Esophagus (tissue), 2 donors: ENCODE results near the gene ATXN7. TPM values are rescaled to one million over a fixed set of nuclear protein-coding genes. Genes with fewer than 3 reads are reported as not detected.

Source experiments
- H3K27ac ChIP-seq, 2 donors: one replicate each; pipeline ENCODE4 v1.5.1; 2013; ENCODE audit warnings: low read depth in 2 of 2, mild to moderate bottlenecking in 2 of 2, inconsistent platforms in 1 of 2, low read length in 1 of 2, moderate library complexity in 1 of 2
- H3K27me3 ChIP-seq, 2 donors: one replicate each; pipeline ENCODE4 v1.6.1; 2013; ENCODE audit warnings: low read length in 2 of 2, control low read depth in 1 of 2, mild to moderate bottlenecking in 1 of 2; ENCODE audit not compliant: insufficient read depth in 2 of 2, control insufficient read depth in 1 of 2
- H3K36me3 ChIP-seq, 2 donors: one replicate each; pipeline ENCODE4 v1.6.1; 2013; ENCODE audit warnings: low read length in 1 of 2; ENCODE audit not compliant: control insufficient read depth in 2 of 2, insufficient read depth in 2 of 2
- H3K4me1 ChIP-seq, 2 donors: one replicate each; pipeline ENCODE4 v1.6.1; 2013; ENCODE audit warnings: low read length in 1 of 2; ENCODE audit not compliant: control insufficient read depth in 2 of 2, insufficient read depth in 2 of 2
- H3K4me3 ChIP-seq, 2 donors: one replicate each; pipeline ENCODE4 v1.5.1; 2013; ENCODE audit warnings: low read length in 2 of 2, mild to moderate bottlenecking in 2 of 2, low read depth in 1 of 2, moderate library complexity in 1 of 2
- H3K9me3 ChIP-seq, 2 donors: one replicate each; pipeline ENCODE4 v1.6.1; 2013; ENCODE audit warnings: mild to moderate bottlenecking in 2 of 2, low read depth in 1 of 2, low read length in 1 of 2, moderate library complexity in 1 of 2; ENCODE audit not compliant: control insufficient read depth in 2 of 2, insufficient read depth in 1 of 2
- WGBS, 2 donors: extraction: QIAGEN DNeasy Blood & Tissue Kit; methylation state at CpG; one replicate each; pipeline ENCODE4 v1.1.7; 2013; 5-methylcytosine and 5-hydroxymethylcytosine counted together
- polyA plus RNA-seq, 2 donors: library from polyadenylated mRNA; stranded (reverse); fragments of 200-250 nt; gene quantifications; one replicate each; pipeline ENCODE4 v1.2.3, GENCODE V29; 2013
- donor health status: healthy with polysubstance abuse.
- donor health status: Bipolar disorder and iron deficiency.

Gene ATXN7
- polyA plus RNA-seq, 2 donors, result 2.6 to 5.9 TPM

DNA sequence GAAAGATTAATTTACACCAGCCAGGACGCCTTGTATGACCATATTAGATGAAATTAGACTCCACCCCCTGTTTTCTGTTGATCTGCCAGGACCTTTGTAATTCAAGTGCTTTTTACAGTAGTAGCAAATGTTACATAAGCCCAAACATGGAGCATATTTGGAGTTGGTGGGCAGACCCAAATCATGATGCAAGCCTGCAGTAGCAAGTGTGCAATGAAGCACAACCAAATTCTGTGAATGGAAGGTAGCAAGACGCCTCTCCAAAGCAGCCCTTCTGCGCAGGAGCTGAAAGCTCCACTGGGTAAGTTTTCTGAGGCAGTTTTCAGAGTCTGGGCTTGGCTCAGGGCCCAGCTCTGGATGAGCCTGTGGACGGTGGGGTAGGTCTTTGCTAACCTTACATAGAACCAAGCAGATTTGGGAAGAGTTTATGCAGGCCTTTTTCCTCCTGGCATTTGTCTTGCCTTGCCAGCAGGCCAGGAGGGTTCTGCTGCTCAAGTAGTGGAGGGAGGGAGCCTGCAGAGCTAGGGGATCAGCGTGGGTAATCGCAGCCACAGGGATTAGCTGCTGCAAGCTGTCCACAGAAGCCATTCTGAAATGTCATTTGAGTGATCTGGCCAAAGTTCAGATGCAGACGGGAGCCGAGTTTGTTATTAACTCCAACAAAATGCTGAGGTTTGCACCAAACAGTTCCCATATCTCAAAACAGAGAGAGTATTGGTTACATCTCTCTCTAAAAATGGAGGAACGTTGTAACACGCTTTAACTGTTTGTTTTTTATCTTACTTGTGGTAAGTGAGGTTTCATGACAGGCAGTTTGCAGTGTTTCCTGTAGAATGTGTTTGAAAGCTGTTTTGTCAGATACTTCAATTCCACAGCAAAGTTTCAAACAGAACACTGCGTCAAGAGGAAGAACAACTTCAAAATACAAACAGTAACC lies 104.3 kb downstream of the ATXN7 start:
- Histone ChIP-seq H3K27me3 (no peaks in the 10 kb centered on the region), H3K9me3 (no peaks in the 10 kb centered on the region), H3K4me1 (peaks cover 0 to 3% of the 10 kb centered on the region in 2 donors), H3K4me3 (peak overlapping the region; percentile 1 to 24), H3K27ac (peak overlapping the region; percentile 53 to 80), H3K36me3 (no peaks in the 10 kb centered on the region)
- WGBS, 2 donors, result 10 to 17% methylated on average over 11 of the region's 11 CpGs

DNA sequence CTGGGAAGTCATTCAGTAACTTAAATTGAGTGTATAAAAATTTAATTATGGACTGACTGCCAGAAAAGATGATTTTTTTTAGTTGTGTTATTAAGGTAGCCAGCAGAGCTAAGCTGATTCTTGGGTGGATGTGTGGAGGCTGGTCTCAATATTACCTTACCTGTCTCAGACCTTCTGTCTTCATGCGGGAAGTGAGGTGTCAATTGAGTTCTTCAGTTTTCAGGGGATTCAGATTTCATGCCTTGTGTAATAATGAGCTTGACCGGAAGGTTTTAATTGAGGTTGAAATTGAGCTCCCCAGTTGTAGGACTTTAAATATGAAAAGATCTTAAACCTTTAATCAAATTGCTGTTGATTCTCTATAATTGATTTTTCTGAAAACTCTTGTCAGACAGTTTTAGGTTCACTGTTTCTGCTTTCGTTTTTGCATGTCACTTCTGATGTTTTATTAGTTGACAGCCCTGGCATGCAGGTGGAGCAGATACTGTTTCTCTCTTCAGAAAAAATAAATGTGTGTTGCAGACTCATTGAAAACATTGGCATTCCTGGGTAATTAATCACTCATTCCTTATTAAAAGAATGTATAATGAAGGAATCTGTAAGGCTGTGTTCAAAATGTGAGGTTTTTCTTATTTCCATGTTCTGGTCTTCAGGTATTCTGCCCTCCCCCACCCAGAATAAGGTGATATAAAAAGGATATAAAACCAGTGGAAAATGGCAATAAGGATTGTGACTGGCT lies 105.1 kb downstream of the ATXN7 start:
- H3K36me3 ChIP-seq, result peaks cover 0 to 3% of the 10 kb centered on the region in 2 donors
- H3K9me3 ChIP-seq, result peaks cover 0 to 2% of the 10 kb centered on the region in 2 donors
- no peaks in the 10 kb centered on the region for H3K27me3 ChIP-seq
- H3K27ac ChIP-seq, result peak overlapping the region; percentile 19 to 53
- peaks cover 2 to 8% of the 10 kb centered on the region in 2 donors for H3K4me1 ChIP-seq
- H3K4me3 ChIP-seq, result no peak overlapping the region
- 25 to 27% methylated on average over 3 of the region's 3 CpGs for WGBS, 2 donors

DNA sequence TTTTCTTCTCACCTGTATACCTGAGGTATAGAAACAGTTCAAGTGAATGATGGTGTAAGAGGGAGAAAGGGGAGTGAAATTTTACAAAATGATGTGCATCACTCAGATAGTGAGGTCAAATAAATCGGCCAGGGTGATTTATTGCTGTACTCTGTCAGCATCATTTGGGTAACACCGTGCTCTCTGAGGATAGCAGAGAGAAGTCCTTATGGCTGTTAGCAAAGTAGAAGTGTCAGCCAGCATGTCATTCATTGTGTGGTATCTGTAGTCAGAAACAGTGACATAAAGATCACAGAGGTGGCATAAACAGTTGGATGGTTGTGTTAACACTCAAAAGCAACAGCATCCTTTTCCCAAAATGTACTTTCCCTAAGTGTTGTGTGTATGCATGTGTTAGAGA lies 106.2 kb downstream of the ATXN7 start:
- 27 to 44% methylated on average over 2 of the region's 2 CpGs for WGBS, 2 donors
- H3K27me3 ChIP-seq, result no peaks in the 10 kb centered on the region
- H3K27ac ChIP-seq, result no peak overlapping the region
- H3K9me3 ChIP-seq, result peaks cover 0 to 2% of the 10 kb centered on the region in 2 donors
- peaks cover 2 to 8% of the 10 kb centered on the region in 2 donors for H3K4me1 ChIP-seq
- no peak overlapping the region for H3K4me3 ChIP-seq
- H3K36me3 ChIP-seq, result peaks cover 0 to 3% of the 10 kb centered on the region in 2 donors

DNA sequence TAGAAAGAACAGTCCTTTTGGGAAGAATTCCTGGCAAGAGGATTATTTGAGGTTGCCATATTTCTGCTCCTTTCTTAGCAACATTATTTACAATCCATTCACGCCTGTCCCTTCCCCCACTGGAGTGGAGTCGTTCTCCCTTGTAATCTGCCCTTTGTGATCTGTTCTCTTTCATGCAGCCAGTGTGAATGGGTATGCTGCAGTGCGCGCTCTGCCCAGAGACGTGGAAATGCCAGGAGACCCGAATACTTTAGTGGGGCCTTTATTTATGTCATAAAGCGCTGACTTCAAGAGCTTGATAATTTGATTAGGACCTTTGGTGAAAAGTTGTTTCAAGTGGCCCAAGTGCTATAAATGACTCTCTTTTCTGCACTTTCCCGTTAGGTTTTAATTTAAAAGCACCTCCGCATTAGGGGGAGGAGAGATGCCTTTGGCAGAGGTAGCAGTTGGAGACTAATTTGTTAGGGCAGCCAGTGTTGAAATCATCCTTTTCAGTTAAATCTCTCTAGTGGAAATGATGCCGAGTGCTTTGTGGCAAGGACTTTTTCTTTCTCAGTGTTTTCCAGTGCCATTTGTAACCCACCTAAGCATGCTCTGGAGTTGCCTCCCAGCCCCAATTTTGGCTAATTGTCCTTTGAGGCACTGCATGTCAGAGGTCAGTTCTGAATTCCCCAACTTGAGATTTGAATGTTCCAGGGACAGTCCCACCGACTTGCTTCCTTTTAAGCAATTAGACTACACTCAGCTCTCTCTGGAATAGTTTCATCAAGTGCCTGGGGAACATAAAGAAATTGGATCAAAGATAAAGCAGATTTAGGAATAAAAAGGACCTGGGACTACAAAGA lies 107.2 kb downstream of the ATXN7 start:
- peak overlapping the region in 1 of 2 donors; percentile 34 for H3K27ac ChIP-seq
- peaks cover 2 to 11% of the 10 kb centered on the region in 2 donors for H3K4me1 ChIP-seq
- WGBS, 2 donors, result 53 to 63% methylated on average over 11 of the region's 11 CpGs

DNA sequence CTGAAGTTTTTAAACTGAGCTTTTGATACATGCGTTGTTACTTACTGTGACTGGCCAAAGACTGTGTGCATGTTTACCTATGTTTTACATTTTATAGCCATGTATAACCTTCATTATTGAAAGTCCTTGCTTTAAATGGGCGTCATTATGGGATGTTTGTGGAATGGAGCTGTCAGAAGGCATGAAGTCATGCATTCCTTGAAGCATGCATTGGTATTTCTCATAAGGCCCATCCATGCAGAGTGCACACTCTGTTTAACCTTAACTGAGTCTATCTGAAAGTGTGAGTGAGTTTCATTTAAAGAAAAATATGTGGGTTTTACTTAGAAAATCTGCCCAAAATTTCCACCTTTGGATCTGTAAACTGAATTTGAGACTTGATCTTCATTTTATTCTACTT lies 108.5 kb downstream of the ATXN7 start:
- peaks cover 2 to 11% of the 10 kb centered on the region in 2 donors for H3K4me1 ChIP-seq
- H3K4me3 ChIP-seq, result no peak overlapping the region
- H3K27ac ChIP-seq, result no peak overlapping the region
- H3K9me3 ChIP-seq, result peaks cover 0 to 2% of the 10 kb centered on the region in 2 donors
- peaks cover 0 to 3% of the 10 kb centered on the region in 2 donors for H3K36me3 ChIP-seq
- no peaks in the 10 kb centered on the region for H3K27me3 ChIP-seq
- 69 to 76% methylated on average over 2 of the region's 2 CpGs for WGBS, 2 donors

More for the DNA sequence above, 107.2 kb downstream of the ATXN7 start:
- Histone ChIP-seq H3K36me3 (peaks cover 0 to 3% of the 10 kb centered on the region in 2 donors), H3K4me3 (no peak overlapping the region), H3K27me3 (no peaks in the 10 kb centered on the region), H3K9me3 (peaks cover 0 to 2% of the 10 kb centered on the region in 2 donors)

DNA sequence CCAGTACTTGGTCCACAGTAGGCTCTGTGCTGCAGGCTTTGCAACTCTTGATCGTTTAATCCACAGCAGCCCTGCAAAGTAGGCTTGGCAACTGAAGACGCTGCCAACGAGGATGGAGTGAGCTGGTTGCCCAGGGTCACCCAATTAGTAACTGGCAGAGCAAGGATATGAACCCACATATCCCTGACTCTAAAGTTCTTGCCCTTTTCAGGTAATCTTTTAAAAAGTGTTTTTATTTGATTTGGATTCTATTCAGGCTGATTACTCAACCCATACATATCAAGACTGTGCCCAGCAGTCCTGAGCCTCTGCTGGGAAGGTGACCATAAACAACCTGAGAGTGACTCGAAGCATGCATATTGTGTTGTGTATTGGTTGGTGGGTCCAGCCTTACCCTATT lies 109.3 kb downstream of the ATXN7 start:
- Histone ChIP-seq H3K9me3 (peaks cover 0 to 2% of the 10 kb centered on the region in 2 donors), H3K4me3 (no peak overlapping the region), H3K36me3 (peaks cover 0 to 3% of the 10 kb centered on the region in 2 donors), H3K27ac (peak overlapping the region in 1 of 2 donors; percentile 55), H3K27me3 (no peaks in the 10 kb centered on the region), H3K4me1 (peaks cover 2 to 10% of the 10 kb centered on the region in 2 donors)
- WGBS, 2 donors, result 42 to 56% methylated on average over 4 of the region's 4 CpGs

DNA sequence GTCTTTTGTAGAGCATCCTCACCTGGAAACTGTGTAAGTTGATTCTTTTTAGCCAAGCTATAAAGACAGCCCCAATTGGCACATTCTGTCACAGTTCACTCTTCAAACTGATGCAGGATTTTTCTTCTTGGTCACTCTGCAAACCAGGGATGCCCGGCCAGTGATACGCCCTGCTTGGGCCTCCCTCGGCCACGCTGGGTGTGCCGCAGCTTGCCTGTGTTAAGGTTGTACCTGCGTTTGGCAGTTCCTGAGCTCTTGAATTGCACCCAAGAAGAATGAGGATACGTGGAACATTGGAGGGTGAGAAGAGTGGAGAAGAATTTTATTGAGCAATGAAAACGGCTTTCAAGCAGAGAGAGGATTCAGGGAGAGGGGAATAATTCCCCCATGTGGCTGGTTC lies 109.7 kb downstream of the ATXN7 start:
- Histone ChIP-seq H3K9me3 (peaks cover 0 to 2% of the 10 kb centered on the region in 2 donors), H3K4me1 (peaks cover 4 to 8% of the 10 kb centered on the region in 2 donors), H3K27me3 (no peaks in the 10 kb centered on the region), H3K27ac (no peak overlapping the region), H3K4me3 (no peak overlapping the region), H3K36me3 (peaks cover 0 to 3% of the 10 kb centered on the region in 2 donors)
- 88 to 94% methylated on average over 8 of the region's 8 CpGs for WGBS, 2 donors

DNA sequence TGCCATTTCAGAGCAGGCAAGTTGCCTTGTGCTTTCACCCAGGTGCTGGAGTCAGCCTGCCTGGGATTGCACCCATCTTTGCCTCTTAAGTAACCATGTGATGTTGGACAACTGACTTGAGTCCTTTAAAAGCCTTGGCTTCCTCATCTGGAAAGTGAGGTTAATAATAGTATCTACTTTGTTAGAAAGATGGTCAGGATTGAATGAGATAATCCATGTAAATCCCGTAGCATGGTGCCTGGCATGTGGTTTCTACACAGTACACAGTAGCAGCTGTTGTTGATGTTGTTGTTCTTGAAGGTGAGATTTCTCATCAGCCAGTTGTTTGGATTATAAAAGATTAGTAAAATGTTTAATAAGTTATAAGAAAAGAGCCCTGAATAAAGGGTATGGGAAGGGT lies 110.8 kb downstream of the ATXN7 start:
- Histone ChIP-seq H3K9me3 (peaks cover 0 to 2% of the 10 kb centered on the region in 2 donors), H3K4me1 (peaks cover 4 to 8% of the 10 kb centered on the region in 2 donors), H3K27ac (no peak overlapping the region), H3K4me3 (no peak overlapping the region), H3K36me3 (peaks cover 0 to 3% of the 10 kb centered on the region in 2 donors), H3K27me3 (no peaks in the 10 kb centered on the region)
- 60 to 77% methylated on average over 1 of the region's 1 CpG for WGBS, 2 donors

DNA sequence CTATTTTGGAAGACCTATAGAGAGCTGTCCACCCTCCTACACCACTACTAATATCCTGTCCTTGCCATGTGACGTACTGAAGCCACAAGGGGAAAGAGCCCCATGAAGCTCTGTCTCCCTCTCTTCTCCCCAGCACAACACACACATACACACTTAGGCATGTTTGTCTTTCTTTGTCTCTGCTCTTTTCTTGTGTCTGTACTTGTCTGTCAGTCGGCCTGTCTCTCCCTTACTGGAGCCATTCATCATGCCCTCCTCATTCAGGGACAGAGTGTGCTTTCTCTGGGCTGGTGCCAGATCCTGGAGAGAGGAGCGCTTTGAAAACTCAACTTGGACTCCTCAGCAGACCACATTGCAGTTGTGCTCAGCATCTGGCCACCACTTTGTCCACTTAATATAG lies 112.1 kb downstream of the ATXN7 start:
- 33 to 45% methylated on average over 3 of the region's 3 CpGs for WGBS, 2 donors
- H3K4me1 ChIP-seq, result peaks cover 4 to 8% of the 10 kb centered on the region in 2 donors
- H3K36me3 ChIP-seq, result peaks cover 0 to 5% of the 10 kb centered on the region in 2 donors
- H3K27me3 ChIP-seq, result no peaks in the 10 kb centered on the region
- H3K9me3 ChIP-seq, result peaks cover 0 to 2% of the 10 kb centered on the region in 2 donors
- peak overlapping the region in 1 of 2 donors; percentile 41 for H3K27ac ChIP-seq
- no peak overlapping the region for H3K4me3 ChIP-seq
